Liver (tissue), 3 donors: ENCODE data around the gene MRGPRF.

Experiments
- CTCF ChIP-seq: fragments of 150-350 bp; IDR thresholded peaks from 2 replicates; pipeline ENCODE4 v1.5.1; 2017; ENCODE audit warnings: improper control_type of control experiment, low read depth, low read length; ENCODE audit not compliant: missing input control
- GABPA ChIP-seq, 2 donors: IDR thresholded peaks in 1 of 2; conservative IDR thresholded peaks in 1 of 2; 2 replicates each; pipeline ENCODE4 v1.6.1; 2016; ENCODE audit warnings: antibody characterized with exemption in 2 of 2, mild to moderate bottlenecking in 1 of 2, moderate library complexity in 1 of 2
- HNF4G ChIP-seq: IDR thresholded peaks from 2 replicates; pipeline ENCODE4 v1.6.1; 2016; ENCODE audit warnings: antibody characterized with exemption
- JUND ChIP-seq, 2 donors: IDR thresholded peaks; 2 replicates each; pipeline ENCODE4 v1.6.1; 2016; ENCODE audit warnings: antibody characterized with exemption in 2 of 2
- RAD21 ChIP-seq, 2 donors: IDR thresholded peaks; 2 replicates each; pipeline ENCODE4 v1.6.1; 2016; ENCODE audit warnings: antibody characterized with exemption in 2 of 2, mild to moderate bottlenecking in 2 of 2
- TAF1 ChIP-seq: conservative IDR thresholded peaks from 2 replicates; pipeline ENCODE4 v1.6.1; 2016; ENCODE audit warnings: antibody characterized with exemption, mild to moderate bottlenecking
- TF ChIP-seq, protein P1 (sequence below): IDR thresholded peaks from 2 replicates; pipeline ENCODE4 v1.6.1; 2016; ENCODE audit warnings: antibody characterized with exemption
- TF ChIP-seq, protein P2 (sequence below): IDR thresholded peaks from 2 replicates; pipeline ENCODE4 v1.6.1; 2016; ENCODE audit warnings: antibody characterized with exemption, mild to moderate bottlenecking
- donor health status: healthy.
- donor health status: healthy.

- TF ChIP-seq, protein P1, sequence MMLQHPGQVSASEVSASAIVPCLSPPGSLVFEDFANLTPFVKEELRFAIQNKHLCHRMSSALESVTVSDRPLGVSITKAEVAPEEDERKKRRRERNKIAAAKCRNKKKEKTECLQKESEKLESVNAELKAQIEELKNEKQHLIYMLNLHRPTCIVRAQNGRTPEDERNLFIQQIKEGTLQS = no peak
- TF ChIP-seq GABPA (IDR thresholded peaks at IDR 0.05 in 1 of 2, conservative IDR thresholded peaks at IDR 0.05 in 1 of 2) (no peak), CTCF (no peak), TAF1 (no peak), RAD21 (IDR thresholded peaks at IDR 0.05) (no peak), JUND (IDR thresholded peaks at IDR 0.05) (no peak), HNF4G (no peak)
- TF ChIP-seq, protein P2, sequence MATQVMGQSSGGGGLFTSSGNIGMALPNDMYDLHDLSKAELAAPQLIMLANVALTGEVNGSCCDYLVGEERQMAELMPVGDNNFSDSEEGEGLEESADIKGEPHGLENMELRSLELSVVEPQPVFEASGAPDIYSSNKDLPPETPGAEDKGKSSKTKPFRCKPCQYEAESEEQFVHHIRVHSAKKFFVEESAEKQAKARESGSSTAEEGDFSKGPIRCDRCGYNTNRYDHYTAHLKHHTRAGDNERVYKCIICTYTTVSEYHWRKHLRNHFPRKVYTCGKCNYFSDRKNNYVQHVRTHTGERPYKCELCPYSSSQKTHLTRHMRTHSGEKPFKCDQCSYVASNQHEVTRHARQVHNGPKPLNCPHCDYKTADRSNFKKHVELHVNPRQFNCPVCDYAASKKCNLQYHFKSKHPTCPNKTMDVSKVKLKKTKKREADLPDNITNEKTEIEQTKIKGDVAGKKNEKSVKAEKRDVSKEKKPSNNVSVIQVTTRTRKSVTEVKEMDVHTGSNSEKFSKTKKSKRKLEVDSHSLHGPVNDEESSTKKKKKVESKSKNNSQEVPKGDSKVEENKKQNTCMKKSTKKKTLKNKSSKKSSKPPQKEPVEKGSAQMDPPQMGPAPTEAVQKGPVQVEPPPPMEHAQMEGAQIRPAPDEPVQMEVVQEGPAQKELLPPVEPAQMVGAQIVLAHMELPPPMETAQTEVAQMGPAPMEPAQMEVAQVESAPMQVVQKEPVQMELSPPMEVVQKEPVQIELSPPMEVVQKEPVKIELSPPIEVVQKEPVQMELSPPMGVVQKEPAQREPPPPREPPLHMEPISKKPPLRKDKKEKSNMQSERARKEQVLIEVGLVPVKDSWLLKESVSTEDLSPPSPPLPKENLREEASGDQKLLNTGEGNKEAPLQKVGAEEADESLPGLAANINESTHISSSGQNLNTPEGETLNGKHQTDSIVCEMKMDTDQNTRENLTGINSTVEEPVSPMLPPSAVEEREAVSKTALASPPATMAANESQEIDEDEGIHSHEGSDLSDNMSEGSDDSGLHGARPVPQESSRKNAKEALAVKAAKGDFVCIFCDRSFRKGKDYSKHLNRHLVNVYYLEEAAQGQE = no peak
Measured at GRCh38 chr11:68988491-68988890, 24.6 kb downstream of the MRGPRF start.
